Mucosa of descending colon (tissue), 3 donors: ENCODE results near the gene ASXL1. TPM values are rescaled to one million over a fixed set of nuclear protein-coding genes. Genes with fewer than 3 reads are reported as not detected.
A peak's percentile ranks its signal among the peaks of the same experiment; 100 is the strongest.

Source experiments
- ATAC-seq: fragments of 200-7000 bp; cut with Tn5 transposase; one replicate; pipeline ENCODE4 v1.9.1; 2020; ENCODE audit warnings: mild to moderate bottlenecking, moderate library complexity
- DNase-seq, 3 donors: peaks; one replicate each; pipeline ENCODE4 v3.0.0-alpha.2; 2020
- H3K36me3 ChIP-seq: fragments of 200-600 bp; one replicate; pipeline ENCODE4 v1.8.0; 2021; ENCODE audit warnings: low read depth, mild to moderate bottlenecking
- H3K4me1 ChIP-seq: fragments of 200-600 bp; one replicate; pipeline ENCODE4 v1.8.0; 2021; ENCODE audit warnings: low read depth, mild to moderate bottlenecking
- H3K4me3 ChIP-seq: fragments of 200-600 bp; one replicate; pipeline ENCODE4 v1.8.0; 2021; ENCODE audit warnings: mild to moderate bottlenecking
- H3K9me3 ChIP-seq: fragments of 200-600 bp; one replicate; pipeline ENCODE4 v1.8.0; 2021; ENCODE audit warnings: mild to moderate bottlenecking
- intact Hi-C, 2 donors: fragments of 100-400 bp; cut with DNase I in 1 of 2; cut with micrococcal nuclease in 1 of 2; formaldehyde crosslinking; loops; one replicate each; pipeline versions ENCODE4 v1.11.0 to v1.11.1; 2022; cut with DNase I, micrococcal nuclease
- total RNA-seq, 3 donors: library from RNA; stranded (reverse); fragmentation: NEBNext Ultra II Directional in 2 of 3; extraction: Animal tissue kit (Norgen Biotek cat#: 25700) in 2 of 3; gene quantifications; one replicate each; pipeline versions ENCODE4 v1.2.1 to v1.2.4, GENCODE V29; 2021 to 2023
- TF ChIP-seq, protein P1 (sequence below): fragments of 200-600 bp; IDR thresholded peaks from one replicate; pipeline ENCODE4 v1.8.0; 2022; ENCODE audit warnings: antibody characterized with exemption, mild to moderate bottlenecking
- donor health status: DM: no; HTN: no; CAD: no; lungs with moderate emphysema.
- donor health status: DM: no; HTN: no; CAD: no.
- donor health status: DM: no; HTN: yes; CAD: no.

Gene ASXL1
- total RNA-seq, 3 donors from 2014 or later = 47.4 to 78.9 (median 52.3) TPM

GRCh38 chr20:32474009-32474716, 116.0 kb downstream of the ASXL1 start:
- Histone ChIP-seq H3K9me3 (no peaks in the 10 kb centered on the region), H3K36me3 (no peaks in the 10 kb centered on the region), H3K4me1 (peaks cover 84% of the 10 kb centered on the region), H3K4me3 (no peak overlapping the region)
- ATAC-seq = no peak
- TF ChIP-seq, protein P1, sequence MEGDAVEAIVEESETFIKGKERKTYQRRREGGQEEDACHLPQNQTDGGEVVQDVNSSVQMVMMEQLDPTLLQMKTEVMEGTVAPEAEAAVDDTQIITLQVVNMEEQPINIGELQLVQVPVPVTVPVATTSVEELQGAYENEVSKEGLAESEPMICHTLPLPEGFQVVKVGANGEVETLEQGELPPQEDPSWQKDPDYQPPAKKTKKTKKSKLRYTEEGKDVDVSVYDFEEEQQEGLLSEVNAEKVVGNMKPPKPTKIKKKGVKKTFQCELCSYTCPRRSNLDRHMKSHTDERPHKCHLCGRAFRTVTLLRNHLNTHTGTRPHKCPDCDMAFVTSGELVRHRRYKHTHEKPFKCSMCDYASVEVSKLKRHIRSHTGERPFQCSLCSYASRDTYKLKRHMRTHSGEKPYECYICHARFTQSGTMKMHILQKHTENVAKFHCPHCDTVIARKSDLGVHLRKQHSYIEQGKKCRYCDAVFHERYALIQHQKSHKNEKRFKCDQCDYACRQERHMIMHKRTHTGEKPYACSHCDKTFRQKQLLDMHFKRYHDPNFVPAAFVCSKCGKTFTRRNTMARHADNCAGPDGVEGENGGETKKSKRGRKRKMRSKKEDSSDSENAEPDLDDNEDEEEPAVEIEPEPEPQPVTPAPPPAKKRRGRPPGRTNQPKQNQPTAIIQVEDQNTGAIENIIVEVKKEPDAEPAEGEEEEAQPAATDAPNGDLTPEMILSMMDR = no peak
- peak; percentile 46 to 64 (median 51) for DNase-seq
- intact Hi-C loops = no loop called here

GRCh38 chr20:32474717-32474966, 116.5 kb downstream of the ASXL1 start:
- ATAC-seq = no peak

GRCh38 chr20:32474967-32475811, 117.1 kb downstream of the ASXL1 start:
- H3K4me3 ChIP-seq = no peak overlapping the region
- TF ChIP-seq, protein P1 = no peak
- peak; percentile 80 for ATAC-seq
- peak; percentile 95 to 96 (median 96) for DNase-seq
- H3K4me1 ChIP-seq = peaks cover 88% of the 10 kb centered on the region
- H3K36me3 ChIP-seq = no peaks in the 10 kb centered on the region
- intact Hi-C loops = no loop called here
- H3K9me3 ChIP-seq = no peaks in the 10 kb centered on the region

More at GRCh38 chr20:32474717-32474966, 116.5 kb downstream of the ASXL1 start:
- H3K36me3 ChIP-seq = no peaks in the 10 kb centered on the region
- intact Hi-C loops = no loop called here
- no peak overlapping the region for H3K4me3 ChIP-seq
- TF ChIP-seq, protein P1 = no peak
- H3K9me3 ChIP-seq = no peaks in the 10 kb centered on the region
- DNase-seq = no peak
- H3K4me1 ChIP-seq = peaks cover 87% of the 10 kb centered on the region

DNA sequence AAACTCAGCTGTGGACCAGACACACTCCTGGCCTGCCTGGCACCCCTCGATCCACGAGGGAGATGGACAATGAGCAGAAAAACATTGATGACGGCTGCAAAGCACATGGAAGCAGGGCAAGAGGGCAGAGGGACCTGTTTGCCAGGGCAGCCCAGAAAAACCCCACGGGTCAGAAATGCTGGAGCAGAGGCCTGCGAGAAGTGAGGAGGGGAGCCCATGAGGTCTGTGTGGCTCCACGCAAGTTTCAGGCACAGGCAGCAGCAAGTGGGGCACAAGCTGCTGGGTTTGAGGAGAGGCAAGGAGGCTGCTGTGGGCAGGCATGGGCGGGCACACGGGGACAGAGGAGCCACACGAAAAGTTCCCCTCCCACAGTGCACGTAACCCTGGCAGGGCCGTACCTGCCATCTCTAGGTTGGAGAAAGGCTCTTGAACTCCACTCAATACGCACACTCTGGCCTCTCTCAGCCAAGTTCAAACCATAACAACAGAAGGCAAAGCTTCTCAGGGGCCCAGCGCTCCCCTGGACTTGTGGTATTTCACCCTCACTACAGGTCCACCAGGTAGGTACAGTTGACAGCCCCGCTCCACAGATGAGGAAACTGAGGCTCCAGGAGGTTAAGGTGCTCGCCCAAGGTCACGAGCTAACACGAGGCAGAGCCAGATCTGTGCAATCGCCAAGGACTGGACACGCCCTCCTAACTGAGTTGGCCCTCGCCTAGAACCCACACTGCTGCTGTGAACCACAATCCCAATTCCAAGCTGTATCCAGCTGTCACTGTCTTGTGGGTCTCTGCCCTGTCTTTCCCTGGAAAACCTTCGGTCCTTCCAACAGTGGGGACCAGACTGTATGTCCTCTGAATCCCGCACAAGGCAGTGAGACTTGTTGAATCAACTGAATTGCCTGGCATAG, 118.8 kb downstream of the ASXL1 start:
- TF ChIP-seq, protein P1 = no peak
- H3K36me3 ChIP-seq = no peaks in the 10 kb centered on the region
- H3K4me3 ChIP-seq = no peak overlapping the region
- H3K9me3 ChIP-seq = no peaks in the 10 kb centered on the region
- intact Hi-C loops = no loop called here
- DNase-seq = peak; percentile 39 to 58 (median 56)
- H3K4me1 ChIP-seq = peaks cover 94% of the 10 kb centered on the region
- no peak for ATAC-seq
